ENCODE results near the gene CCRL2. TPM values are rescaled to one million over a fixed set of nuclear protein-coding genes. Genes with fewer than 3 reads are reported as not detected.
"Not testable (repeated sequence)": the region's sequence is repeated elsewhere in the genome, so short reads cannot be mapped to it uniquely, and the experiment has no call there.

The CCRL2 gene
- total RNA-seq, 1 donor from 2014 or later, result 11.5 TPM

GRCh38 chr3:46427404-46427803 is 20.3 kb downstream of the CCRL2 start:
- not testable (repeated sequence) for DNase-seq (ENCODE audit: extremely low read depth, low read depth, low spot score)

GRCh38 chr3:46427916-46428833 is 21.1 kb downstream of the CCRL2 start:
- DNase-seq (ENCODE audit: extremely low read depth, low read depth, low spot score), result no peak

- DNase-seq (ENCODE audit: extremely low read depth, low read depth, low spot score), result no peak
Observed at GRCh38 chr3:46429250-46429649, 22.2 kb downstream of the CCRL2 start.

GRCh38 chr3:46429671-46430070 is 22.6 kb downstream of the CCRL2 start:
- no peak for DNase-seq (ENCODE audit: extremely low read depth, low read depth, low spot score)

- not testable (repeated sequence) for DNase-seq (ENCODE audit: extremely low read depth, low read depth, low spot score)
Observed at GRCh38 chr3:46430879-46431278, 23.8 kb downstream of the CCRL2 start.

GRCh38 chr3:46431905-46432304 is 24.8 kb downstream of the CCRL2 start:
- not testable (repeated sequence) for DNase-seq (ENCODE audit: extremely low read depth, low read depth, low spot score)

- not testable (repeated sequence) for DNase-seq (ENCODE audit: extremely low read depth, low read depth, low spot score)
Observed at GRCh38 chr3:46433118-46433517, 26.1 kb downstream of the CCRL2 start.

GRCh38 chr3:46433841-46434240 is 26.8 kb downstream of the CCRL2 start:
- no peak for DNase-seq (ENCODE audit: extremely low read depth, low read depth, low spot score)

GRCh38 chr3:46435081-46435726 is 28.1 kb downstream of the CCRL2 start:
- no peak for DNase-seq (ENCODE audit: extremely low read depth, low read depth, low spot score)

GRCh38 chr3:46438831-46439230 is 31.8 kb downstream of the CCRL2 start:
- no peak for DNase-seq (ENCODE audit: extremely low read depth, low read depth, low spot score)

GRCh38 chr3:46440531-46441294 is 33.7 kb downstream of the CCRL2 start:
- no peak for DNase-seq (ENCODE audit: extremely low read depth, low read depth, low spot score)

GRCh38 chr3:46442576-46443530 is 35.8 kb downstream of the CCRL2 start:
- no peak for DNase-seq (ENCODE audit: extremely low read depth, low read depth, low spot score)

GRCh38 chr3:46447228-46447985 is 40.3 kb downstream of the CCRL2 start:
- no peak for DNase-seq (ENCODE audit: extremely low read depth, low read depth, low spot score)

- DNase-seq (ENCODE audit: extremely low read depth, low read depth, low spot score), result no peak
Observed at GRCh38 chr3:46448721-46449120, 41.7 kb downstream of the CCRL2 start.

GRCh38 chr3:46449755-46450552 is 42.9 kb downstream of the CCRL2 start:
- DNase-seq (ENCODE audit: extremely low read depth, low read depth, low spot score), result no peak

GRCh38 chr3:46453526-46454208 is 46.6 kb downstream of the CCRL2 start:
- DNase-seq (ENCODE audit: extremely low read depth, low read depth, low spot score), result no peak

GRCh38 chr3:46454209-46454595 is 47.1 kb downstream of the CCRL2 start:
- DNase-seq (ENCODE audit: extremely low read depth, low read depth, low spot score), result no peak

- no peak for DNase-seq (ENCODE audit: extremely low read depth, low read depth, low spot score)
Observed at GRCh38 chr3:46454606-46455005, 47.5 kb downstream of the CCRL2 start.

Data from glomerular endothelial cell (primary cell).